Uterus (tissue), 4 donors: ENCODE results near the gene AWAT1. TPM values are rescaled to one million over a fixed set of nuclear protein-coding genes. Genes with fewer than 3 reads are reported as not detected.
"Not testable (repeated sequence)": the region's sequence is repeated elsewhere in the genome, so short reads cannot be mapped to it uniquely, and the experiment has no call there.

ENCODE experiments used
- DNase-seq, 2 donors: peaks; one replicate each; pipeline ENCODE4 v3.0.0-alpha.2; 2019 to 2020
- H3K27ac ChIP-seq, 2 donors: fragments of 200-600 bp; sonication (generic); 1 replicate in 1 of 2; 2 replicates in 1 of 2; pipeline ENCODE4 v1.5.1; 2016 to 2018
- H3K27me3 ChIP-seq, 2 donors: fragments of 200-600 bp; sonication (generic); one replicate each; pipeline ENCODE4 v1.5.1; 2018 to 2019; ENCODE audit warnings: control low read depth in 1 of 2
- H3K36me3 ChIP-seq, 2 donors: fragments of 200-600 bp; sonication (generic); one replicate each; pipeline ENCODE4 v1.5.1; 2019; ENCODE audit warnings: control low read depth in 1 of 2
- H3K4me1 ChIP-seq, 2 donors: fragments of 200-600 bp; sonication (generic); one replicate each; pipeline ENCODE4 v1.5.1; 2018 to 2019; ENCODE audit warnings: control low read depth in 1 of 2
- H3K4me3 ChIP-seq, 2 donors: fragments of 200-600 bp; sonication (generic); 1 replicate in 1 of 2; 2 replicates in 1 of 2; pipeline ENCODE4 v1.5.1; 2018 to 2019; ENCODE audit warnings: mild to moderate bottlenecking in 1 of 2
- H3K9me3 ChIP-seq, 2 donors: fragments of 200-600 bp; sonication (generic); one replicate each; pipeline ENCODE4 v1.5.1; 2019; ENCODE audit warnings: control low read depth in 1 of 2
- POLR2A ChIP-seq, 2 donors: fragments of 450-650 bp; IDR thresholded peaks; one replicate each; pipeline ENCODE4 v1.6.1; 2016; ENCODE audit warnings: antibody characterized with exemption in 2 of 2, mild to moderate bottlenecking in 1 of 2, moderate library complexity in 1 of 2
- intact Hi-C: fragments of 100-400 bp; cut with DNase I; formaldehyde crosslinking; loops from one replicate; pipeline ENCODE4 v1.15.1; 2023; ENCODE audit warnings: low total_unique reads
- total RNA-seq, 4 donors: library from RNA; depleted of rRNA in 3 of 4; stranded (reverse); fragments of >200 nt in 3 of 4; gene quantifications; one replicate each; pipeline versions ENCODE4 v1.1.0 to v1.2.4, GENCODE V29; 2014 to 2023
- TF ChIP-seq, protein P1 (sequence below), 4 experiments: fragments of 200-600 bp in 2 of 4; fragments of 450-650 bp in 2 of 4; sonication (generic) in 2 of 4; IDR thresholded peaks; one replicate each; pipeline ENCODE4 v1.5.1; 2016 to 2019; ENCODE audit warnings: antibody characterized with exemption in 4 of 4, mild to moderate bottlenecking in 2 of 4, moderate library complexity in 1 of 4
- donor health status: DM: yes; HTN: yes; CAD: no.

AWAT1 gene
- total RNA-seq, 4 donors from 2014 or later: not detected

- no peak overlapping the region for H3K27ac ChIP-seq
- H3K27me3 ChIP-seq: no peaks in the 10 kb centered on the region
- H3K36me3 ChIP-seq: no peaks in the 10 kb centered on the region
- intact Hi-C loops: no loop called here
- TF ChIP-seq, protein P1, sequence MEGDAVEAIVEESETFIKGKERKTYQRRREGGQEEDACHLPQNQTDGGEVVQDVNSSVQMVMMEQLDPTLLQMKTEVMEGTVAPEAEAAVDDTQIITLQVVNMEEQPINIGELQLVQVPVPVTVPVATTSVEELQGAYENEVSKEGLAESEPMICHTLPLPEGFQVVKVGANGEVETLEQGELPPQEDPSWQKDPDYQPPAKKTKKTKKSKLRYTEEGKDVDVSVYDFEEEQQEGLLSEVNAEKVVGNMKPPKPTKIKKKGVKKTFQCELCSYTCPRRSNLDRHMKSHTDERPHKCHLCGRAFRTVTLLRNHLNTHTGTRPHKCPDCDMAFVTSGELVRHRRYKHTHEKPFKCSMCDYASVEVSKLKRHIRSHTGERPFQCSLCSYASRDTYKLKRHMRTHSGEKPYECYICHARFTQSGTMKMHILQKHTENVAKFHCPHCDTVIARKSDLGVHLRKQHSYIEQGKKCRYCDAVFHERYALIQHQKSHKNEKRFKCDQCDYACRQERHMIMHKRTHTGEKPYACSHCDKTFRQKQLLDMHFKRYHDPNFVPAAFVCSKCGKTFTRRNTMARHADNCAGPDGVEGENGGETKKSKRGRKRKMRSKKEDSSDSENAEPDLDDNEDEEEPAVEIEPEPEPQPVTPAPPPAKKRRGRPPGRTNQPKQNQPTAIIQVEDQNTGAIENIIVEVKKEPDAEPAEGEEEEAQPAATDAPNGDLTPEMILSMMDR (IDR thresholded peaks at IDR 0.05): no peak
- no peak for TF ChIP-seq POLR2A (IDR thresholded peaks at IDR 0.05)
- no peaks in the 10 kb centered on the region for H3K4me1 ChIP-seq
- no peak for DNase-seq
- H3K9me3 ChIP-seq: no peaks in the 10 kb centered on the region
- no peak overlapping the region for H3K4me3 ChIP-seq
These were observed 7.0 kb downstream of the AWAT1 start for GRCh38 chrX:70241501-70241900.

- H3K4me1 ChIP-seq, H3K36me3 ChIP-seq, H3K9me3 ChIP-seq, H3K27ac ChIP-seq, intact Hi-C loops, H3K27me3 ChIP-seq, H3K4me3 ChIP-seq, DNase-seq: not testable (repeated sequence)
These were observed 9.1 kb downstream of the AWAT1 start for GRCh38 chrX:70243601-70244000.

- no peak for DNase-seq
- Histone ChIP-seq H3K27me3 (no peaks in the 10 kb centered on the region), H3K9me3 (no peaks in the 10 kb centered on the region), H3K27ac (no peak overlapping the region), H3K4me1 (no peaks in the 10 kb centered on the region), H3K4me3 (no peak overlapping the region), H3K36me3 (no peaks in the 10 kb centered on the region)
- TF ChIP-seq, protein P1 (IDR thresholded peaks at IDR 0.05): no peak
- no peak for TF ChIP-seq POLR2A (IDR thresholded peaks at IDR 0.05)
- intact Hi-C loops: no loop called here
These were observed 10.4 kb downstream of the AWAT1 start for GRCh38 chrX:70244881-70245280.

- Histone ChIP-seq H3K4me3 (no peak overlapping the region), H3K4me1 (no peaks in the 10 kb centered on the region), H3K27ac (no peak overlapping the region), H3K9me3 (no peaks in the 10 kb centered on the region), H3K27me3 (no peaks in the 10 kb centered on the region), H3K36me3 (no peaks in the 10 kb centered on the region)
- TF ChIP-seq POLR2A (IDR thresholded peaks at IDR 0.05): no peak
- TF ChIP-seq, protein P1 (IDR thresholded peaks at IDR 0.05): no peak
- no peak for DNase-seq
- intact Hi-C loops: no loop called here
These were observed 12.8 kb downstream of the AWAT1 start for GRCh38 chrX:70247252-70247651.

GRCh38 chrX:70252491-70252890 lies 18.0 kb downstream of the AWAT1 start:
- no peaks in the 10 kb centered on the region for H3K4me1 ChIP-seq
- TF ChIP-seq POLR2A (IDR thresholded peaks at IDR 0.05): no peak
- TF ChIP-seq, protein P1 (IDR thresholded peaks at IDR 0.05): no peak
- no peak overlapping the region for H3K27ac ChIP-seq
- intact Hi-C loops: no loop called here
- no peaks in the 10 kb centered on the region for H3K9me3 ChIP-seq
- DNase-seq: no peak
- no peak overlapping the region for H3K4me3 ChIP-seq
- peaks cover 0 to 5% of the 10 kb centered on the region in 2 donors for H3K27me3 ChIP-seq
- no peaks in the 10 kb centered on the region for H3K36me3 ChIP-seq
